ENCODE data around the gene TNFAIP3.

Gene TNFAIP3

GRCh38 chr6:137853569-137854213 lies 13.4 kb upstream of the TNFAIP3 start:
- H3K4me2 ChIP-seq (ENCODE audit: low read length): no peak overlapping the region
- peaks cover 2% of the 10 kb centered on the region for H3K36me3 ChIP-seq (replicated peaks; ENCODE audit: low read depth, low read length)
- no peak overlapping the region for H3K27ac ChIP-seq (ENCODE audit: low read length)
- H3K9me3 ChIP-seq (ENCODE audit: insufficient read depth, low read length): no peaks in the 10 kb centered on the region
- H3K27me3 ChIP-seq (ENCODE audit: low read depth, low read length): no peaks in the 10 kb centered on the region
- no peak overlapping the region for H2AFZ ChIP-seq (ENCODE audit: low read depth, low read length)
- H3K4me1 ChIP-seq (ENCODE audit: low read length): peaks cover 31% of the 10 kb centered on the region
- no peak overlapping the region for H3K9ac ChIP-seq (ENCODE audit: low read length)
- no peak overlapping the region for H3K4me3 ChIP-seq (ENCODE audit: low read length)
- no peaks in the 10 kb centered on the region for H4K20me1 ChIP-seq (ENCODE audit: insufficient read depth, low read length)
- H3K79me2 ChIP-seq (ENCODE audit: low read length): no peaks in the 10 kb centered on the region
- TF ChIP-seq CTCF (IDR thresholded peaks at IDR 0.05; ENCODE audit: low read depth, low read length) (no peak), EZH2phosphoT487 (IDR thresholded peaks at IDR 0.05; ENCODE audit: low read depth) (no peak)

DNA sequence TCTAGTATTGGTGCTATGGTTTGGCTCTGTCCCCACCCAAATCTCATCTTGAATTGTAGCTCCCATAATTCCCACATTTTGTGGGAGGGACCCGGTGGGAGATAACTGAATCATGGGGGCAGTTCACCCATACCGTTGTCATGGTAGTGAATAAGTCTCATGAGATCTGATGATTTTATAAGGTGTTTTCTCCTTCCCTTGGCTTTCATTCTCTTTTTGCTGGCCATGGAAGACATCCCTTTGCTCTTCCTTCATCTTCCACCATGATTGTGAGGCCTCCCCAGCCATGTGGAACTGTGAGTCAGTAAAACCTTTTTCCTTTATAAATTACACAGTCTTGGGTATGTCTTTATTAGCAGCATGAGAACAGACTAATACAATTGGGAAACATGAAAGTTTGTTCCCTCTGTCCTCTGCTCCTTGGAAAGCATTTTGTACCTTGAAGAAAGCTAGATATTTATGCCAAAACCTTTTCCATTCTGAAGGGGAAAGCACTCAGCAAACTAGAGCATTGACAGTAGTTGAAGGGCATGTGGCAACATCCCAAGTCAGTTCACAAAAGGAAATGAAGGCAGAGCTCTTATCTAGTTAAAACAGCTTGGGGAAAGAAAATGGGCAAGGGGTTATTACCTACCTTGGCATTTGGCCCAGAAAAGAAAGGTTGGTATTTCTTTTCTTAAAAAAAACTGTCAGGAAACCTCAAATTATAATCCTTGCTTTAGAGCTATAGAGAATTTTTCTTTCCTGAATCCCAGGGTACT lies 10.7 kb upstream of the TNFAIP3 start:
- Histone ChIP-seq H3K4me1 (ENCODE audit: low read length) (peaks cover 6% of the 10 kb centered on the region; the same call in 1 of the 2 replicates), H3K4me2 (ENCODE audit: low read length) (no peak overlapping the region), H2AFZ (ENCODE audit: low read depth, low read length) (no peak overlapping the region), H3K79me2 (ENCODE audit: low read length) (no peaks in the 10 kb centered on the region), H4K20me1 (ENCODE audit: insufficient read depth, low read length) (no peaks in the 10 kb centered on the region), H3K27ac (ENCODE audit: low read length) (no peak overlapping the region), H3K27me3 (ENCODE audit: low read depth, low read length) (no peaks in the 10 kb centered on the region), H3K4me3 (ENCODE audit: low read length) (no peak overlapping the region), H3K36me3 (replicated peaks; ENCODE audit: low read depth, low read length) (peaks cover 2% of the 10 kb centered on the region), H3K9me3 (ENCODE audit: insufficient read depth, low read length) (no peaks in the 10 kb centered on the region), H3K9ac (ENCODE audit: low read length) (no peak overlapping the region)
- TF ChIP-seq EZH2phosphoT487 (IDR thresholded peaks at IDR 0.05; ENCODE audit: low read depth): no peak
- no peak for TF ChIP-seq CTCF (IDR thresholded peaks at IDR 0.05; ENCODE audit: low read depth, low read length)

- H3K9me3 ChIP-seq (ENCODE audit: insufficient read depth, low read length): no peaks in the 10 kb centered on the region
- no peaks in the 10 kb centered on the region for H4K20me1 ChIP-seq (ENCODE audit: insufficient read depth, low read length)
- H2AFZ ChIP-seq (ENCODE audit: low read depth, low read length): no peak overlapping the region
- no peak overlapping the region for H3K9ac ChIP-seq (ENCODE audit: low read length)
- no peak overlapping the region for H3K4me3 ChIP-seq (ENCODE audit: low read length)
- no peak overlapping the region for H3K4me2 ChIP-seq (ENCODE audit: low read length)
- H3K36me3 ChIP-seq (replicated peaks; ENCODE audit: low read depth, low read length): peaks cover 2% of the 10 kb centered on the region
- no peaks in the 10 kb centered on the region for H3K27me3 ChIP-seq (ENCODE audit: low read depth, low read length)
- no peaks in the 10 kb centered on the region for H3K79me2 ChIP-seq (ENCODE audit: low read length)
- no peak for TF ChIP-seq EZH2phosphoT487 (IDR thresholded peaks at IDR 0.05; ENCODE audit: low read depth)
- no peak for TF ChIP-seq CTCF (IDR thresholded peaks at IDR 0.05; ENCODE audit: low read depth, low read length)
- peaks cover 5% of the 10 kb centered on the region; the same call in 1 of the 2 replicates for H3K4me1 ChIP-seq (ENCODE audit: low read length)
- no peak overlapping the region for H3K27ac ChIP-seq (ENCODE audit: low read length)
Observed at GRCh38 chr6:137859025-137859424, 8.0 kb upstream of the TNFAIP3 start.

DNA sequence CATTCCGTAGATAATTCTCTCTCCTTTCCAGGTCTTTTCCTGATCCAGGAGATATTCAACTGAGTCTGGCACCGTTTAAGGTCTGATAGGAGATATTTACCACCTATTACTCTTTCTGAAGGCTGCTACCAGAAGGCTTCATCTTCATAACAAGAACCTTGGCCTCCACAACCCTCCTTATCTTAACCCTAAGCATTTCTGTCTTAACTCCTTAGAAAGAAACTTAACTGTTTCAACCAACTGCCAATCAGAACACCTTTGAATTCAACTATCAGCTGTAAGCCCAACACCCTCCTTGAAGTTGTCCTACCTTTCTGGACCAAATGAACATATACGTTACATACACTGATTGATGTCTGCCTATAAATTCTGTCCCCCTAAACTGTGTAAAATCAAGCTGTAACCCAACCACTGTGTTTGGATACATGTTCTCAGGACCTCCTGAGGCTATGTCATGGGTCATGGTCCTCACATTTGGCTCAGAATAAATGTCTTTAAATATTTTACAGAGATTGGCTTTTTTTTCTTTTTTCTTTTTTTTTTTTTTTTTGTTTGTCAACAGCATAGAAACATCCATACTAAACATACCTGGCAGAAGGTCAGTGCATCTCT lies 6.6 kb upstream of the TNFAIP3 start:
- H3K36me3 ChIP-seq (replicated peaks; ENCODE audit: low read depth, low read length): peaks cover 2% of the 10 kb centered on the region
- no peak overlapping the region for H3K4me2 ChIP-seq (ENCODE audit: low read length)
- no peaks in the 10 kb centered on the region for H3K27me3 ChIP-seq (ENCODE audit: low read depth, low read length)
- H3K27ac ChIP-seq (ENCODE audit: low read length): no peak overlapping the region
- peaks cover 17% of the 10 kb centered on the region for H3K4me1 ChIP-seq (ENCODE audit: low read length)
- H3K79me2 ChIP-seq (ENCODE audit: low read length): peaks cover 12% of the 10 kb centered on the region
- no peak overlapping the region for H3K9ac ChIP-seq (ENCODE audit: low read length)
- no peak overlapping the region for H2AFZ ChIP-seq (ENCODE audit: low read depth, low read length)
- TF ChIP-seq EZH2phosphoT487 (IDR thresholded peaks at IDR 0.05; ENCODE audit: low read depth) (no peak), CTCF (IDR thresholded peaks at IDR 0.05; ENCODE audit: low read depth, low read length) (no peak)
- H3K4me3 ChIP-seq (ENCODE audit: low read length): no peak overlapping the region
- no peaks in the 10 kb centered on the region for H4K20me1 ChIP-seq (ENCODE audit: insufficient read depth, low read length)
- no peaks in the 10 kb centered on the region for H3K9me3 ChIP-seq (ENCODE audit: insufficient read depth, low read length)
